IMR-90 (cell line): Measurements from ENCODE around the gene NSUN6. TPM values are rescaled to one million over a fixed set of nuclear protein-coding genes. Genes with fewer than 3 reads are reported as not detected.
A peak's percentile ranks its signal among the peaks of the same experiment; 100 is the strongest.

Source experiments
- ATAC-seq: fragments of 200-7000 bp; cut with Tn5 transposase; 2 replicates; pipeline ENCODE4 v1.9.1; 2020; ENCODE audit warnings: low read depth, mild to moderate bottlenecking, moderate library complexity
- BruUV-seq: library from RNA; stranded (reverse); fragments of 400-500 nt; replicated peaks from 2 replicates; lab custom pipeline; 2021; lab: Mats Ljungman, UMichigan
- CTCF ChIA-PET: fragments of 300-600 bp; formaldehyde crosslinking; extraction: SDS; loops from one replicate; lab custom pipeline; 2021; ENCODE audit warnings: antibody characterized with exemption; lab: Yijun Ruan, JAX
- POLR2A ChIA-PET: fragments of 300-600 bp; sonication (Branson Sonifier 250); formaldehyde crosslinking; loops from one replicate; lab custom pipeline; 2022; ENCODE audit warnings: antibody characterized with exemption; ENCODE audit not compliant: unreplicated experiment; lab: Charles Lee
- DNase-seq: peaks from one replicate; pipeline ENCODE4 v3.0.0; 2013
- H2AFZ ChIP-seq: replicated peaks from 2 replicates; pipeline ENCODE3; 2013; ENCODE audit warnings: low read length, mild to moderate bottlenecking; ENCODE audit not compliant: poor library complexity
- H2AK5ac ChIP-seq: 2 replicates; pipeline ENCODE4 v1.6.1; 2013; ENCODE audit warnings: low read depth, low read length, inconsistent platforms
- H2AK9ac ChIP-seq: replicated peaks from 2 replicates; pipeline ENCODE3; 2013; ENCODE audit warnings: mild to moderate bottlenecking, low read depth, low read length, moderate library complexity; ENCODE audit not compliant: poor library complexity
- H2BK120ac ChIP-seq: 2 replicates; pipeline ENCODE4 v1.6.1; 2013; ENCODE audit warnings: low read depth, low read length, inconsistent platforms
- H2BK15ac ChIP-seq: 3 replicates; pipeline ENCODE4 v1.6.1; 2013; ENCODE audit warnings: low read depth, low read length, inconsistent platforms
- H2BK20ac ChIP-seq: 2 replicates; pipeline ENCODE4 v1.6.1; 2013; ENCODE audit warnings: low read depth, mild to moderate bottlenecking, inconsistent platforms, low read length, moderate library complexity
- H2BK5ac ChIP-seq: 2 replicates; pipeline ENCODE4 v1.6.1; 2013; ENCODE audit warnings: mild to moderate bottlenecking, low read depth, low read length, inconsistent platforms; ENCODE audit not compliant: poor library complexity, severe bottlenecking
- H3K14ac ChIP-seq: replicated peaks from 2 replicates; pipeline ENCODE4 v1.6.1; 2013; ENCODE audit warnings: low read depth, low read length, inconsistent platforms
- H3K18ac ChIP-seq: 2 replicates; pipeline ENCODE4 v1.6.1; 2013; ENCODE audit warnings: low read depth, low read length, control low read depth
- H3K23ac ChIP-seq: 2 replicates; pipeline ENCODE4 v1.6.1; 2013; ENCODE audit warnings: low read depth, low read length, inconsistent platforms
- H3K27ac ChIP-seq: 2 replicates; pipeline ENCODE4 v1.5.1; 2013; ENCODE audit warnings: mild to moderate bottlenecking, control low read depth, low read length; ENCODE audit not compliant: insufficient read depth
- H3K27me3 ChIP-seq: 2 replicates; pipeline ENCODE4 v1.6.1; 2013; ENCODE audit warnings: low read length; ENCODE audit not compliant: control insufficient read depth, insufficient read depth
- H3K36me3 ChIP-seq: 2 replicates; pipeline ENCODE4 v1.6.1; 2013; ENCODE audit warnings: low read length, mixed read lengths; ENCODE audit not compliant: control insufficient read depth, insufficient read depth
- H3K4ac ChIP-seq: 2 replicates; pipeline ENCODE4 v1.6.1; 2013; ENCODE audit warnings: low read depth, low read length, inconsistent platforms
- H3K4me1 ChIP-seq: 2 replicates; pipeline ENCODE4 v1.6.1; 2013; ENCODE audit warnings: low read length, mixed read lengths; ENCODE audit not compliant: control insufficient read depth, insufficient read depth
- H3K4me2 ChIP-seq: 2 replicates; pipeline ENCODE4 v1.6.1; 2013; ENCODE audit warnings: low read depth, mild to moderate bottlenecking, control low read depth, low read length, moderate library complexity
- H3K4me3 ChIP-seq: 2 replicates; pipeline ENCODE4 v1.5.1; 2013; ENCODE audit warnings: low read depth, mild to moderate bottlenecking, control low read depth, low read length, moderate library complexity; ENCODE audit not compliant: insufficient read depth
- H3K56ac ChIP-seq: 2 replicates; pipeline ENCODE4 v1.6.1; 2013; ENCODE audit warnings: low read length, inconsistent platforms; ENCODE audit not compliant: insufficient read depth; ENCODE audit errors: extremely low read depth
- H3K79me1 ChIP-seq, 2 experiments: 2 replicates each; pipeline ENCODE4 v1.6.1; 2013; ENCODE audit warnings: low read length in 2 of 2, inconsistent platforms in 1 of 2, low read depth in 1 of 2
- H3K9ac ChIP-seq: 2 replicates; pipeline ENCODE4 v1.6.1; 2013; ENCODE audit warnings: low read depth, low read length, control low read depth
- H3K9me1 ChIP-seq: 2 replicates; pipeline ENCODE4 v1.6.1; 2013; ENCODE audit warnings: low read length, inconsistent platforms; ENCODE audit not compliant: insufficient read depth
- H3K9me3 ChIP-seq: 2 replicates; pipeline ENCODE4 v1.6.1; 2013; ENCODE audit warnings: low read length; ENCODE audit not compliant: control insufficient read depth, insufficient read depth
- H4K20me1 ChIP-seq: 2 replicates; pipeline ENCODE4 v1.6.1; 2013; ENCODE audit warnings: low read length, inconsistent platforms; ENCODE audit not compliant: insufficient read depth
- H4K5ac ChIP-seq: 2 replicates; pipeline ENCODE4 v1.6.1; 2013; ENCODE audit warnings: mild to moderate bottlenecking, low read depth, low read length, control low read depth
- H4K8ac ChIP-seq, 2 experiments: 2 replicates each; pipeline ENCODE4 v1.6.1; 2013; ENCODE audit warnings: low read depth in 2 of 2, low read length in 2 of 2, control low read depth in 1 of 2, inconsistent platforms in 1 of 2
- H4K91ac ChIP-seq: 2 replicates; pipeline ENCODE4 v1.6.1; 2013; ENCODE audit warnings: low read depth, low read length, inconsistent platforms; ENCODE audit not compliant: insufficient read depth
- CEBPB ChIP-seq: IDR thresholded peaks from 2 replicates; pipeline ENCODE4 v1.6.1; 2012; ENCODE audit warnings: low read depth, low read length, improper control_type of control experiment
- MXI1 ChIP-seq: IDR thresholded peaks from 2 replicates; pipeline ENCODE4 v1.6.1; 2012; ENCODE audit warnings: low read depth, mild to moderate bottlenecking, low read length, moderate library complexity, borderline replicate concordance
- WGBS, 2 experiments: methylation state at CpG; one replicate each; pipeline versions ENCODE4 v1.1.5 to v1.1.7; 2013; ENCODE audit warnings: missing lambda C conversion rate in 2 of 2; ENCODE audit not compliant: insufficient read length in 1 of 2; ENCODE audit errors: extremely low coverage in 2 of 2; 5-methylcytosine and 5-hydroxymethylcytosine counted together
- dilution Hi-C: fragments of 300-500 bp; cut with HindIII; formaldehyde crosslinking; loops from one replicate; pipeline ENCODE4 v1.14.3; 2018; ENCODE audit warnings: low sequenced_read_pairs; ENCODE audit not compliant: unreplicated experiment
- in situ Hi-C: fragments of 300-500 bp; cut with MboI; formaldehyde crosslinking; loops from 3 replicates; pipeline ENCODE4 v1.14.3; 2019; ENCODE audit warnings: low sequenced_read_pairs, inconsistent platforms, mixed read lengths
- intact Hi-C: fragments of 100-400 bp; cut with micrococcal nuclease; formaldehyde crosslinking; loops from 2 replicates; pipeline ENCODE4 v1.10.0; 2022
- polyA plus RNA-seq, 3 experiments: library from polyadenylated mRNA; depleted of rRNA; stranded (reverse); fragments of >200 nt; gene quantifications; 2 replicates each; pipeline ENCODE4 v1.2.3, GENCODE V29; 2012; ENCODE audit warnings: low replicate concordance in 1 of 3
- total RNA-seq: library from RNA; depleted of rRNA; stranded (reverse); fragments of >200 nt; gene quantifications from 2 replicates; pipeline ENCODE4 v1.2.3, GENCODE V29; 2012

NSUN6 gene
- total and polyA plus RNA-seq, 2 of the 4 experiments (the other 2 are of a cell fraction) = 4.6 to 11.5 TPM

GRCh38 chr10:18664841-18665478, 13.6 kb upstream of the NSUN6 start (continued):
- no peak for TF ChIP-seq CEBPB

- in situ Hi-C loops = no loop called here
- Histone ChIP-seq H4K20me1 (peaks cover 26% of the 10 kb centered on the region; the same call in 1 of the 2 replicates), H3K9me3 (no peaks in the 10 kb centered on the region), H3K79me1 (peaks cover 7 to 41% of the 10 kb centered on the region in 2 experiments), H3K4me1 (peaks cover 9% of the 10 kb centered on the region), H3K9me1 (peaks cover 10% of the 10 kb centered on the region), H2AK9ac (no peak overlapping the region), H2BK5ac (no peak overlapping the region), H3K27ac (no peak overlapping the region), H3K4me2 (peak overlapping the region; percentile 67), H3K27me3 (no peaks in the 10 kb centered on the region), H3K9ac (no peak overlapping the region), H3K4me3 (peak overlapping the region; percentile 32), H2AK5ac (no peak overlapping the region), H3K18ac (no peak overlapping the region), H3K14ac (no peak overlapping the region), H3K36me3 (peaks cover 3% of the 10 kb centered on the region), H2BK20ac (no peak overlapping the region), H4K91ac (no peak overlapping the region), H2BK15ac (no peak overlapping the region), H2AFZ (no peak overlapping the region), H4K5ac (no peak overlapping the region), H4K8ac (no peak overlapping the region), H3K23ac (no peak overlapping the region), H3K4ac (no peak overlapping the region), H2BK120ac (no peak overlapping the region), H3K56ac (no peak overlapping the region)
- ATAC-seq (no peak), DNase-seq (no peak)
- WGBS, 2 experiments = 100% methylated on average over 1 of the region's 19 CpGs; no CpG with 5 or more reads in 1 of the 2 experiments
- no TSS peak for BruUV-seq
- intact Hi-C loops = no loop called here
- POLR2A ChIA-PET = no interaction called here
- TF ChIP-seq MXI1 = no peak
- peak; percentile 32; the same call in 1 of the 2 replicates for TF ChIP-seq CEBPB
- CTCF ChIA-PET = no interaction called here
- dilution Hi-C loops = no loop called here
Measured at GRCh38 chr10:18660816-18661431, 9.5 kb upstream of the NSUN6 start.
